Adrenal gland (tissue), 12 donors: ENCODE measurements around the gene NUP188. TPM values are rescaled to one million over a fixed set of nuclear protein-coding genes. Genes with fewer than 3 reads are reported as not detected.

ENCODE experiments used
- DNase-seq, 7 donors: peaks; one replicate each; pipeline ENCODE4 v3.0.0-alpha.2; 2019 to 2020
- H3K27ac ChIP-seq, 5 donors: fragments of 200-600 bp; sonication (generic) in 4 of 5; 1 replicate in 3 of 5; 2 replicates in 2 of 5; pipeline versions ENCODE4 v1.5.1 to v1.8.0; 2016 to 2020; ENCODE audit warnings: mild to moderate bottlenecking in 1 of 5
- H3K27me3 ChIP-seq: fragments of 200-600 bp; 2 replicates; pipeline ENCODE4 v1.8.0; 2021
- H3K36me3 ChIP-seq, 2 donors: fragments of 200-600 bp; replicated peaks in 1 of 2; 1 replicate in 1 of 2; 2 replicates in 1 of 2; pipeline versions ENCODE4 v1.5.1 to v1.8.0; 2018 to 2022
- H3K4me1 ChIP-seq, 2 donors: fragments of 200-600 bp; replicated peaks in 1 of 2; 1 replicate in 1 of 2; 2 replicates in 1 of 2; pipeline versions ENCODE4 v1.5.1 to v1.8.0; 2018 to 2021
- H3K4me3 ChIP-seq, 4 donors: fragments of 200-600 bp; sonication (generic) in 3 of 4; one replicate each; pipeline ENCODE4 v1.5.1; 2016 to 2018
- H3K9me3 ChIP-seq, 3 donors: fragments of 200-600 bp; sonication (generic) in 1 of 3; replicated peaks in 1 of 3; 1 replicate in 2 of 3; 2 replicates in 1 of 3; pipeline versions ENCODE4 v1.5.1 to v1.8.0; 2016 to 2021
- CTCF ChIP-seq, 6 experiments: fragments of 450-650 bp in 4 of 6; fragments of 200-600 bp in 2 of 6; sonication (generic) in 1 of 6; IDR thresholded peaks; 1 replicate in 5 of 6; 2 replicates in 1 of 6; pipeline versions ENCODE4 v1.5.1 to v1.8.0; 2016 to 2021; ENCODE audit warnings: antibody characterized with exemption in 6 of 6, mild to moderate bottlenecking in 2 of 6, moderate library complexity in 1 of 6
- POLR2A ChIP-seq, 2 donors: fragments of 450-650 bp; IDR thresholded peaks; one replicate each; pipeline ENCODE4 v1.6.1; 2017; ENCODE audit warnings: antibody characterized with exemption in 2 of 2, mild to moderate bottlenecking in 2 of 2, moderate library complexity in 1 of 2
- WGBS, 4 donors: extraction: QIAGEN DNeasy Blood & Tissue Kit in 2 of 4; methylation state at CpG; one replicate each; pipeline versions ENCODE4 v1.1.5 to v1.1.7; 2013 to 2017; 5-methylcytosine and 5-hydroxymethylcytosine counted together
- intact Hi-C, 2 donors: fragments of 100-400 bp; cut with DNase I; formaldehyde crosslinking; loops; one replicate each; pipeline versions ENCODE4 v1.14.1 to v1.15.0; 2022 to 2023
- polyA plus RNA-seq, 3 donors: library from polyadenylated mRNA; stranded (reverse); fragments of 200-250 nt in 2 of 3; fragments of 350-450 nt in 1 of 3; fragmentation: Illumina TruSeq in 1 of 3; extraction: RNeasy Lipid Tissue Mini Kit (QIAGEN cat#74804) in 1 of 3; gene quantifications; one replicate each; pipeline ENCODE4 v1.2.3, GENCODE V29; 2013 to 2014
- total RNA-seq, 9 donors: library from RNA; depleted of rRNA in 4 of 9; stranded (reverse); fragments of >200 nt in 4 of 9; fragments of 120-200 nt in 1 of 9; fragmentation: NEBNext Ultra II Directional in 1 of 9; extraction: Animal tissue kit (Norgen Biotek cat#: 25700) in 1 of 9; gene quantifications; one replicate each; pipeline versions ENCODE4 v1.1.0 to v1.2.4, GENCODE V29; 2013 to 2023
- donor health status: healthy with polysubstance abuse.
- donor health status: Bipolar disorder and iron deficiency.
- donor health status: DM: yes; HTN: yes; CAD: no.
- donor health status: DM: no; HTN: no; CAD: no.
- donor health status: DM: no; HTN: no; CAD: no.
- donor health status: DM: yes; HTN: yes; CAD: no.

The NUP188 gene
- total and polyA plus RNA-seq, 12 donors = 20.2 to 122 (median 31.8) TPM

- H3K4me1 ChIP-seq = peaks cover 48 to 64% of the 10 kb centered on the region in 2 donors
- H3K4me3 ChIP-seq = no peak overlapping the region
- intact Hi-C loops = loop anchor here in 1 of 2 donors (5.0 kb wide), 1 partner anchor 34 kb away; the partner anchor contains the start of genes KYAT1 and LRRC8A
- H3K27ac ChIP-seq = peak overlapping the region in 4 of 5 donors; percentile 68 to 89 (median 80)
- no peaks in the 10 kb centered on the region for H3K27me3 ChIP-seq
- H3K9me3 ChIP-seq = no peaks in the 10 kb centered on the region
- no peak for DNase-seq
- H3K36me3 ChIP-seq = peaks cover 0 to 13% of the 10 kb centered on the region in 2 donors
- no peak for TF ChIP-seq CTCF (IDR thresholded peaks at IDR 0.05)
- no peak for TF ChIP-seq POLR2A (IDR thresholded peaks at IDR 0.05)
- 76 to 86% (median 78%) methylated on average over 11 of the region's 11 CpGs for WGBS, 4 donors
These were observed 30.8 kb upstream of the NUP188 start for GRCh38 chr9:128916745-128917144.

GRCh38 chr9:128917151-128917849 is 30.2 kb upstream of the NUP188 start:
- intact Hi-C loops = loop anchor here in 1 of 2 donors (5.0 kb wide), 1 partner anchor 35 kb away; the partner anchor contains the start of genes KYAT1 and LRRC8A
- Histone ChIP-seq H3K4me1 (peaks cover 52 to 60% of the 10 kb centered on the region in 2 donors), H3K36me3 (peaks cover 0 to 13% of the 10 kb centered on the region in 2 donors), H3K27ac (peak overlapping the region in 4 of 5 donors; percentile 54 to 82 (median 74)), H3K4me3 (no peak overlapping the region), H3K27me3 (no peaks in the 10 kb centered on the region), H3K9me3 (no peaks in the 10 kb centered on the region)
- TF ChIP-seq POLR2A (IDR thresholded peaks at IDR 0.05) (peak in 1 of 2 donors; percentile 25), CTCF (IDR thresholded peaks at IDR 0.05) (no peak)
- WGBS, 4 donors = 54 to 66% (median 57%) methylated on average over 22 to 26 of the region's 26 CpGs
- DNase-seq = peak; percentile 80 to 93 (median 90)

- 74 to 90% (median 80%) methylated on average over 2 of the region's 2 CpGs for WGBS, 4 donors
- Histone ChIP-seq H3K27me3 (no peaks in the 10 kb centered on the region), H3K4me1 (peaks cover 47 to 56% of the 10 kb centered on the region in 2 donors), H3K36me3 (peaks cover 0 to 13% of the 10 kb centered on the region in 2 donors), H3K4me3 (no peak overlapping the region), H3K27ac (peak overlapping the region in 3 of 5 donors; percentile 31 to 90 (median 85)), H3K9me3 (no peaks in the 10 kb centered on the region)
- intact Hi-C loops = loop anchor here in 1 of 2 donors (5.0 kb wide), 1 partner anchor 37 kb away; the partner anchor contains the start of genes KYAT1 and LRRC8A
- no peak for TF ChIP-seq POLR2A (IDR thresholded peaks at IDR 0.05)
- TF ChIP-seq CTCF (IDR thresholded peaks at IDR 0.05) = no peak
- DNase-seq = no peak
These were observed 28.6 kb upstream of the NUP188 start for GRCh38 chr9:128918921-128919320.

- Histone ChIP-seq H3K27me3 (no peaks in the 10 kb centered on the region), H3K9me3 (no peaks in the 10 kb centered on the region), H3K36me3 (peaks cover 0 to 13% of the 10 kb centered on the region in 2 donors), H3K27ac (peak overlapping the region in 3 of 5 donors; percentile 31 to 90 (median 85)), H3K4me1 (peaks cover 47 to 56% of the 10 kb centered on the region in 2 donors), H3K4me3 (no peak overlapping the region)
- intact Hi-C loops = loop anchor here (5.0 kb wide), 1 partner anchor 37 kb away; the partner anchor contains the start of genes KYAT1 (in 2 of the 2) and LRRC8A (in 2 of the 2)
- 75 to 82% (median 77%) methylated on average over 11 to 14 of the region's 14 CpGs for WGBS, 4 donors
- no peak for DNase-seq
- TF ChIP-seq CTCF (IDR thresholded peaks at IDR 0.05) = no peak
- TF ChIP-seq POLR2A (IDR thresholded peaks at IDR 0.05) = no peak
These were observed 28.0 kb upstream of the NUP188 start for GRCh38 chr9:128919402-128920089.
